CD4-positive, alpha-beta T cell treated with Interferon alpha-2 for 1 hour (primary cell): Measurements from ENCODE around the gene PARD3.
"Not testable (repeated sequence)": the region's sequence is repeated elsewhere in the genome, so short reads cannot be mapped to it uniquely, and the experiment has no call there.

ENCODE experiments used
- DNase-seq, 2 donors: peaks; one replicate each; pipeline ENCODE4 v3.0.0-alpha.2; 2020 to 2022

PARD3 gene

GRCh38 chr10:34280599-34281374 is 534.3 kb downstream of the PARD3 start:
- no peak for DNase-seq

- DNase-seq = no peak
Observed at GRCh38 chr10:34275626-34276130, 539.4 kb downstream of the PARD3 start.

- no peak for DNase-seq
Observed at GRCh38 chr10:34274906-34275305, 540.2 kb downstream of the PARD3 start.

- DNase-seq = no peak
Observed at GRCh38 chr10:34273340-34273739, 541.8 kb downstream of the PARD3 start.

GRCh38 chr10:34272316-34272715 is 542.8 kb downstream of the PARD3 start:
- no peak for DNase-seq

GRCh38 chr10:34268410-34268809 is 546.7 kb downstream of the PARD3 start:
- DNase-seq = not testable (repeated sequence)

- no peak for DNase-seq
Observed at GRCh38 chr10:34262985-34263384, 552.1 kb downstream of the PARD3 start.

- DNase-seq = no peak
Observed at GRCh38 chr10:34260904-34261303, 554.2 kb downstream of the PARD3 start.

- no peak for DNase-seq
Observed at GRCh38 chr10:34256216-34256615, 558.9 kb downstream of the PARD3 start.

GRCh38 chr10:34255035-34255434 is 560.1 kb downstream of the PARD3 start:
- no peak for DNase-seq

GRCh38 chr10:34254596-34254995 is 560.5 kb downstream of the PARD3 start:
- DNase-seq = no peak

GRCh38 chr10:34252111-34252510 is 563.0 kb downstream of the PARD3 start:
- DNase-seq = no peak

- no peak for DNase-seq
Observed at GRCh38 chr10:34251177-34251576, 563.9 kb downstream of the PARD3 start.

- DNase-seq = no peak
Observed at GRCh38 chr10:34250722-34251121, 564.4 kb downstream of the PARD3 start.

GRCh38 chr10:34249634-34250033 is 565.5 kb downstream of the PARD3 start:
- DNase-seq = no peak

- DNase-seq = no peak
Observed at GRCh38 chr10:34247560-34247959, 567.5 kb downstream of the PARD3 start.

- DNase-seq = no peak
Observed at GRCh38 chr10:34244756-34245484, 570.2 kb downstream of the PARD3 start.

GRCh38 chr10:34241226-34242000 is 573.7 kb downstream of the PARD3 start:
- DNase-seq = no peak

GRCh38 chr10:34240039-34240438 is 575.1 kb downstream of the PARD3 start:
- DNase-seq = no peak

GRCh38 chr10:34237898-34238455 is 577.1 kb downstream of the PARD3 start:
- DNase-seq = no peak

- DNase-seq = no peak
Observed at GRCh38 chr10:34236931-34237330, 578.2 kb downstream of the PARD3 start.

GRCh38 chr10:34235164-34235832 is 579.8 kb downstream of the PARD3 start:
- no peak for DNase-seq
